Activated CD8-positive, alpha-beta memory T cell treated with anti-CD3 and anti-CD28 coated beads for 36 hours (primary cell): Measurements from ENCODE around the gene SHD. TPM values are rescaled to one million over a fixed set of nuclear protein-coding genes. Genes with fewer than 3 reads are reported as not detected.
"Not testable (repeated sequence)": the region's sequence is repeated elsewhere in the genome, so short reads cannot be mapped to it uniquely, and the experiment has no call there.

Experiments
- CTCF ChIA-PET: fragments of 350-600 bp; sonication (Branson Sonifier 250); formaldehyde crosslinking; loops from one replicate; lab custom pipeline; 2021; ENCODE audit warnings: antibody characterized with exemption; lab: Charles Lee
- POLR2A ChIA-PET: fragments of 350-600 bp; sonication (Branson Sonifier 250); formaldehyde crosslinking; loops from one replicate; lab custom pipeline; 2021; ENCODE audit warnings: antibody characterized with exemption; lab: Charles Lee
- total RNA-seq, 2 experiments: library from RNA; stranded (reverse); gene quantifications; one replicate each; pipeline ENCODE4 v1.2.3, GENCODE V29; 2021

SHD gene, protein sequence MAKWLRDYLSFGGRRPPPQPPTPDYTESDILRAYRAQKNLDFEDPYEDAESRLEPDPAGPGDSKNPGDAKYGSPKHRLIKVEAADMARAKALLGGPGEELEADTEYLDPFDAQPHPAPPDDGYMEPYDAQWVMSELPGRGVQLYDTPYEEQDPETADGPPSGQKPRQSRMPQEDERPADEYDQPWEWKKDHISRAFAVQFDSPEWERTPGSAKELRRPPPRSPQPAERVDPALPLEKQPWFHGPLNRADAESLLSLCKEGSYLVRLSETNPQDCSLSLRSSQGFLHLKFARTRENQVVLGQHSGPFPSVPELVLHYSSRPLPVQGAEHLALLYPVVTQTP
- total RNA-seq: not detected

DNA sequence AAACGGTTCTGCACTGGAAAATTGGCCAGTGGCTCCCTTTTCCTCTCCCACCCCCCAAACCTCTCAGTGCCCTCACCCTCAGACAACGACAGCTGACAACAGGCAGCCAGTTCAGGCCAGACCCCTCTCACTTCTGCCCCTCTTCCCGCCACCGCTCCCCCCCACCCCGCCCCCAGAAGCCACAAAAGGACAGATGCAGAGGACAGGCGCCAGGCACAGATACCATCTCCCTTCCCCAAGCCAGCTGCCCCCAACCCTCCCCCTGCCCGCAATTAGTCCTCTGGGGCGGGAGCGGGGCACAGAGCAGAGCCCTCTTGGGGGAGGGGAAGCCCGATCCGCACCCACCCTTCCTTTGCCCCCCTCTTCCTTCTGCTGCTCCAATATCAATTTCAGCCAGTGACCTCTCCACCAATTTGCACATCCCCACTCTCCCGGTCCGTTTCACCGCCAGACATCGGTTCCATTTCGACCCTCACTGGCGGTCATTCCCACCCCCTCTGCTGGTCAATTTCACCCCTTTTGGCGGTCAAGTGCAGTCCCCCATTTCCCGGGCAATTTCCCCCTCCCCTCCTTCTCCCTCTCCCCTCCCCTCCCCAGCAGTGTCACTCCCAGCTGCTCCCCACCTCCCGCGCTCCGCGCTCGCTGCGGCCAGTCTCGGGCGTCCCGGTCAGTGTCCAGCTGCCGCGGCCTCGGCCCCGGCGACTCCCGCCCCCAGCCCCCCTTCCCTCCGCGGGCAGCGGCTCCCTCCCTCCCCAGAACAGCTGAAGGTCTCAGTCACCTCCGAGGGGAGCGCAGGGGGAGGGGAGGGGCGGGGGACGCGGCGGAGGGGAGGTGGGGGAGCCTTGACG lies at the start of gene SHD:
SHD (plus strand) TSS at position 848 of the 848 bp plus-strand sequence. CDS start 798 bp downstream, outside the sequence.
- ChIA-PET CTCF (interaction anchor here (1.0 to 2.7 kb wide), 2 partner anchors 11 to 69 kb away, joined by 3 to 21 read pairs; no protein-coding TSS in a partner anchor), POLR2A (no interaction called here)

DNA sequence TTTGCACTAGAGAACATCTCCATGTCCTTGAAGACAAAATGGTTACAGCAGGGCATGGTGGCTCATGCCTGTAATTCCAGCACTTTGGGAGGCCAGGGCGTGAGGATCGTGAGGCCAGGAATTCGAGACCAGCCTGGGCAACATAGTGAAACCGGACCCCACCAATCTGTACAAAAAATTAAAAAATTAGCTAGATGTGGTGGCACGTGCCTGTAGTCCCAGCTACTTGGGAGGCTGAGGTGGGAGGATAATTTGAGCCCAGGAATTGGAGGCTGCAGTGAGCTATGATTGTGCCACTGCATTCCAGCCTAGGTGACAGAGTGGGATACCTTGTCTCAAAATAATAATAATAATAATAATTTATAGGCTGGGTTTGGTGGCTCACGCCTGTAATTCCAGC lies 48.8 kb upstream of the SHD start:
- POLR2A ChIA-PET, CTCF ChIA-PET: not testable (repeated sequence)

DNA sequence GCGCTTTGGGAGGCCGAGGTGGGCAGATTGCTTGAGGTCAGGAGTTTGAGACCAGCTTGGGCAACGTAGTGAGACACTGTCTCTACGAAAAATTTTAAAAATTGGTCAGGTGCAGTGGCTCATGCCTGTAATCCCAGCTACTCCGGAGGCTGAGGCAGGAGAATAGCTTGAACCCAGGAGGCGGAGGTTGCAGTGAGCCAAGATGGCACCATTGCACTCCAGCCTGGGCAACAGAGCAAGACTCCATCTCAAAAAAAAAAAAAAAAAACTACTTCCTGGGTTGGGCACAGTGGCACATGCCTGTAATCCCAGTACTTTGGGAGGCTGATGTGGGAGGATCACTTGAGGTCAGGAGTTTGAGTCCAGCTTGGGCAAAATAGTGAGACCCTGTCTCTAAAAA lies 47.5 kb upstream of the SHD start:
- CTCF ChIA-PET: interaction anchor here (0.7 kb wide), 1 partner anchor 68 kb away, joined by 3 read pairs; no protein-coding TSS in a partner anchor
- POLR2A ChIA-PET: not testable (repeated sequence)

DNA sequence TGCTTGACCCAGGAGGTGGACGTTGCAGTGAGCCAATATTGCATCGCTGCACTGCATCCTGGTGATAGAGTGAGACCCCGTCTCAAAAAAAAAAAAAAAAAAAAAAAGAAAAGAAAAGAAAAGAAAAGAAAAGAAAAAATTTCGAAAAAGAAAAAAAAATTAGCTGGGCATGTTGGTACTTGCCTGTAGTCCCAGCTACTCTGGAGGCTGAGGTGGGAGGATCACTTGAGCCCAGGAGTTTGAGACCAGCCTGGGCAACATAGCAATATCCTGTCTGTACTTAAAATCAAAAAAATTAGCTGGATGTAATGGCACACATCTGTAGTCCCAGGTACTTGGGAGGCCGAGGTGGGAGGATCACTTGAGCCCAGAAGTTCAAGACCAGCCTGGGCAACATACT lies 46.9 kb upstream of the SHD start:
- POLR2A ChIA-PET: interaction anchor here (0.6 kb wide), 2 partner anchors 10 to 16 kb away, joined by 3 to 5 read pairs; no protein-coding TSS in a partner anchor
- CTCF ChIA-PET: interaction anchor here (0.7 kb wide), 2 partner anchors 15 to 327 kb away, joined by 3 read pairs; no protein-coding TSS in a partner anchor

DNA sequence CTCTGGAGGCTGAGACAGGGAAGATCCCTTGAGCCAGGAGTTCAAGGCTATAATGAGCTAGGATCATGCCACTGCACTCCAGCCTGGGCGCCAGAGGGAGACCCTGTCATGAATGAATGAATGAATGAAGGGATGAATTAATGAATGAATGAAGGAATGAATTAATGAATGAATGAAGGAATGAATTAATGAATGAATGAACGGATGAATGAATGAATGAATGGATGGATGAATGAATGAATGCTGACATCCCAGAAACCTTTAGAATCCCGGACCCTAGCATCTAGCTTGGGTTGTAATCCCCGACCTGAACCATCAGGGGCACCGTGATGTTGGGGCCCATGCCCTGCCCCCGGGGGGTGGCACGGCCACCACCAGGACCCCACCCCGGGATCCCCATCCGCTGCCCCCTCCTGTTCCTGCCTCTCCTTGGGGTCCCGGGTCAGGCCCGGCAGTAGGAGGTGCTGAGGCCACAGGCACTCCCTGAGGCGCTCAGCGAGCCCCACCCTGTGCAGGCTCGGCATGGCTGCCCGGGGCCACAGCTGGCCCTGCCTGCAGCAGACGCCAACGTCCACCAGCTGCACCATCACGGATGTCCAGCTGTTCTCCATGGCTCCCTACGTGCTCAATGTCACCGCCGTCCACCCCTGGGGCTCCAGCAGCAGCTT lies 46.3 kb upstream of the SHD start:
- CTCF ChIA-PET: interaction anchor here (0.6 to 0.7 kb wide), 4 partner anchors 16 to 326 kb away, joined by 3 read pairs; no protein-coding TSS in a partner anchor
- POLR2A ChIA-PET: interaction anchor here (0.6 kb wide), 1 partner anchor 15 kb away, joined by 5 read pairs; no protein-coding TSS in a partner anchor

DNA sequence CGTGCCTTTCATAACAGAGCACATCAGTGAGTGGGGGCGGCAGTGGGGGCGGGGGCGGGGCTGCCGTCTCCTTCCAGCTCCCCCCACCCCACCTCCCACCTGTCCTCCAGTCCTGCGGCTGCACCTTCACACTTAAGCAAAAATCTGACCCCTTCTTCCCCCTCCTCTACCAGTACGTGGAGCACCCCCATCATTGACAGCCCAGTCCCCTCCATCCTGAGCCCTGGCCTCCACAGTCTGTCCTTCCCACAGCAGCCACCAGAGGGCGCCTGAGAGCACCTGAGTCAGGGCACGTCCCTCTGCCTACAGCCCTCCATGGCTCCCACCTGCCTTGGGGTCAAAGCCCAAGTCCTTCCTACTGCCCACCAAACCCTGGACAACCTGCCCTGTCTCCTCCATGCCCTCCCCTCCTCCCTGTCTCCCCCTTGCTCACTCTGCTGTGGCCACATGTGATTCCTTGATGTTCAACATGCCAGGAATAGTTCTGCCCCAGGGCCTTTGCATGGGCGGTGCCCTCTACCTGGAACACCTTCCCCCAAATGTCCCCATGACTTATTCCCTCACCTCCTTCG lies 45.7 kb upstream of the SHD start:
- POLR2A ChIA-PET: no interaction called here
- CTCF ChIA-PET: interaction anchor here (0.6 to 1.0 kb wide), 3 partner anchors 16 to 55 kb away, joined by 3 read pairs; no protein-coding TSS in a partner anchor

DNA sequence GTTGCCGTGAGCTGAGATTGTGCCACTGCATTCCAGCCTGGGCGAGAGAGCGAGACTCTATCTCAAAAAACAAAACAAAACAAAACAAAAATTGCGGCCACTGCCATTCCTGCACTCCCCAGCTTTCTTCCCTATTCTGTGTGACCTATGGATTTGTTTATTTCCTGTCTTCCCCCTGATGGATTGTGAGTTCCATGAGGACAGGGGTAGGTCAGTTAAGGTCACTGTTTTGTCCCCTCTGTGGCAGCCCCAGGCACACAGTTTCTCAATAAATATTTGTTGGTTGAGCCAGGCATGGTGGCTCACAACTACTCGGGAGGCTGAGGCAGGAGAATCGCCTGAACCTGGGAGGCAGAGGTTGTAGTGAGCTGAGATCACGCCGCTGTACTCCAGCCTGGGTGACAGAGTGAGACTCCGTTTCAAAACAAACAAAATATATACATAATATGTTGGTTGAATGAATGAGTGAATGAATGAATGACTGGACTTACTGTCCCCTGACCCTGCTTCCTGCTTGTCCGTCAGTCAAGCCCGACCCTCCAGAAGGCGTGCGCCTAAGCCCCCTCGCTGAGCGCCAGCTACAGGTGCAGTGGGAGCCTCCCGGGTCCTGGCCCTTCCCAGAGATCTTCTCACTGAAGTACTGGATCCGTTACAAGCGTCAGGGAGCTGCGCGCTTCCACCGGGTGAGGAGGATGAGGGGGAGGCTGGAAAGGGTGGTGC lies 44.8 kb upstream of the SHD start:
- POLR2A ChIA-PET: interaction anchor here (0.6 kb wide), 1 partner anchor 11 kb away, joined by 8 read pairs; no protein-coding TSS in a partner anchor
- CTCF ChIA-PET: interaction anchor here (0.8 to 1.0 kb wide), 2 partner anchors 19 to 26 kb away, joined by 3 read pairs; no protein-coding TSS in a partner anchor

DNA sequence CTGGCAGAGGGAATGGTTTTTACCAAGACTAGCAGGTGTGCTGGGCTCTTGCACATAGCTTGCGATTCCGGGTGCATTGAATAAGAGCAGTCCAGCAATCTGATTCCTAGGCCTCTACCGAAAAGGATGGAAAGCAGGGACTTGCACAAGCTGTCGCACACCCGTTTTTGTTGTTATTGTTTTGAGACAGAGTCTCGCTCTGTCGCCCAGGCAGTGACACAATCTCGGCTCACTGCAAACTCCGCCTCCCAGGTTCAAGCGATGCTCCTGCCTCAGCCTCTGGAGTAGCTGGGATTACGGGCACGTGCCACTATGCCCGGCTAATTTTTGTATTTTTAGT lies 44.2 kb upstream of the SHD start:
- ChIA-PET CTCF (interaction anchor here (0.8 kb wide), 1 partner anchor 27 kb away, joined by 3 read pairs; no protein-coding TSS in a partner anchor), POLR2A (interaction anchor here (0.6 kb wide), 1 partner anchor 11 kb away, joined by 8 read pairs; no protein-coding TSS in a partner anchor)

DNA sequence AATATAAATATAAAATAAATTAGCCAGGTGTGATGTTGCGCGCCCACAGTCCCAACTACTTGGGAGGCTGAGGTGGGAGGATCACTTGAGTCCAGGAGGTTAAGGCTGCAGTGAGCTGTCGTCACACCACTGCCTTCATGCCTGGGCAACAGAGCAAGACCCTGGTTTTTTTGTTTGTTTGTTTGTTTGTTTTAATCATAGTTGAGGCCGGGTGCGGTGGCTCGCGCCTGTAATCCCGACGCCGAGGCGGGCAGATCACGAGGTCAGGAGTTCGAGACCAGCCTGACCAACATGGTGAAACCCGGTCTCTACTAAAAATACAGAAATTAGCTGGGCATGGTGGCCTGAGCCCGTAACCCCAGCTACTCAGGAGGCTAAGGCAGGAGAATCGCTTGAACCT lies 41.6 kb upstream of the SHD start:
- CTCF ChIA-PET: interaction anchor here (0.6 kb wide), 1 partner anchor 111 kb away, joined by 3 read pairs; no protein-coding TSS in a partner anchor
- POLR2A ChIA-PET: not testable (repeated sequence)

DNA sequence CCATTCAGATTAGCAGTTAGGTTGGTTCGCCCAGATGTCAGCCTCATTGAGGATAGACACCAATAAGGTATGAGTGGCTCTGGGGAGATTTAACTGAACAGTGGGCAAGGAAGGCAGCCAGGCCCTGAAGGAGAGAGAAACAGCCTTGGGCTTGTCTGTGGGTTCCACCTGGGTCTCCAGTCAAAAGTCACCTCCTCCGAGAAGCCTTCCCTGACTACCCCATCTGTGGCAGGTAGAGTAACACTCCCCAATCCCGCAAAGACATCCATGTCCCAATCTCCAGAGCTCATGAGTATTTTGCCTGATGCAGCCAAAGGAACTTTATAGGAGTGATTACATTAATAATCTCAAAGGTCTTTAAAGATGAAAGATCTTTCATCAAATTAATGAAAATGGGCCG lies 40.2 kb upstream of the SHD start:
- POLR2A ChIA-PET: no interaction called here
- CTCF ChIA-PET: no interaction called here

DNA sequence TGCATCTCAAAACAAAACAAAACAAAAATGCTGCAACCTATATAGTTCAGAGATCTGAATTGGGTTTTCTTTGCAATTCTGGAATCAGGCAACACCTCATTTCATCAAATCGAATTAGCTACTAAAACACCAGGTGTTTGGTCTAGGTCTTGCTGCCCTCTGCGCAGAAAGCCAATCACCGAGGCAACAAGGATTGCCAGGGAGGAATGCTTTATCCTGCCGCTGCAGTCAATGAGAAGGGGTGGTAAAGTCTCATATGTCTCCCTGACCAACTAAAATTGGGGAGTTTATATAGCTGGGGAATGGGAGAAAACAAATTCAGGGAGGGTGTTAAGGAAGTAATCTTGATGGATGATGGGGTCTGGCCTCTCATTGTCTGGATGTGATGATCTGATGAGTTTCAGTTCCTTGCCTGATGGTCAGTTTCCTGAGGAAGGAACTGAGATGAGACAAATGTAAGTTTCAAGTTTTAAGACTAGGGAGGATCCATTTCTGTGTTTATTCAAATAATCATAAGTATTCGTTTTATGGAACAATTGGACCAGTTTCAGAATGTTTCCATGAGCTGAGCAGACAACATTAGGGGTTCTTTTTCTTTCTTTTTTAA lies 37.1 kb upstream of the SHD start:
- ChIA-PET CTCF (no interaction called here), POLR2A (interaction anchor here (0.6 kb wide), 1 partner anchor 10 kb away, joined by 3 read pairs; no protein-coding TSS in a partner anchor)

DNA sequence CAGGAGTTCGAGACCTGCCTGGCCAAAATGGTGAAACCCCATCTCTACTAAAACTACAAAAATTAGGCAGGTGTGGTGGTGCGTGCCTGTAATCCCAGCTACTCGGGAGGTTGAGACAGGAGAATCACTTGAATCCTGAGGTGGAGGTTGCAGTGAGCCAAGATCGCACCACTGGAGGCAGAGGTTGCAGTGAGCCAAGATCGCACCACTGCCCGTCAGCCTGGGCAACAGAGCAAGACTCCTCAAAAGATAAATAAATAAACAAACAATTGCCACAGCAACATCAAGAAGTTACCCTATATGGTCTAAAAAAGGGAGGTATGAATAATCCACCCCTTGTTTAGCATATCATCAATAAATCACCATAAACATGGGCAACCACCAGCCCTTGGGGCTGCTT lies 33.1 kb upstream of the SHD start:
- POLR2A ChIA-PET: interaction anchor here (0.6 to 0.7 kb wide), 2 partner anchors 11 to 90 kb away, joined by 8 to 11 read pairs; no protein-coding TSS in a partner anchor
- CTCF ChIA-PET: not testable (repeated sequence)

DNA sequence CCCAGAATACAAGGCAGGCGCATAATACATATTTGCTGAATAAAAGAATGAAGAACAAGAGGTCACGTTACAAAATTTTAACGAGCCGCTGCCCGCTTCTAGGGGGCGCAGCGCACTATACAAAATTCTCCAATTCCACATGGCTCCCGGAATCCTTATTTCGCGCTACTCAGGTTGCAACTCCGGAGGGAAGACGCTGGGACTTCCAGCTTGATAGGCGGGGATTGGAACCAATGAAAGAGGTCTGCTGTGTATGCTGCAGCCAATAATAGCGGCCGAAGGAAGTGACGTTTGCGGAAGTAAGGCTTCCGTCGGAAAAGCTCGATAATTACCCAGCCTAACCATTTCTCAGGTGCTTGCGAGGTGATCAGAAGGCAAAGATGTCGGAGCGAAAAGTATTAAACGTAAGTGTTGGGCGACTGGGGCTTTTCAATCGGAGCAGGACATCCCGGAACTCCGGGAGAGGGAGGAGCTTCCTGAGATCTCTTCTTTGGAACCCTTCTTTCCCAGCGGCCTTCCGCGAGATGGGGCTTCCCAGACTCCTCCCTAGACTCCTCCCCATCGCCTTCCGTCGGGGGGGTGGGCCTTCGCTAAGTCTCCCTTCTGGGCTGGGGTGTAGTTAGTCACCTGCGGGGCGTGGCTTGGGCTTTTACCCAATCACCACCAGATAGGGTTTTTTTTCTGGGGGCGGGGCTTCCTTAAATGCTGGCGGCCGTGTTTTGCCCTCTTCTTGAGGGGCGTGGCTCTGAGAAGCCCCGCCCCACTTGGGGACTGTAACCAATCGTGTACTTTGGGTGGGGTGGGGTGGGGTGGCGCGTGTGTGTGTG lies 32.1 kb upstream of the SHD start, which contains the start of gene YJU2:
YJU2 (plus strand) TSS at position 314 of the 827 bp plus-strand sequence; CDS start at position 381, 67 bp downstream.
- ChIA-PET POLR2A (interaction anchor here (0.5 to 0.8 kb wide), 4 partner anchors 142 to 259 kb away, joined by 3 to 5 read pairs (median 4); no protein-coding TSS in a partner anchor), CTCF (interaction anchor here (0.6 kb wide), 1 partner anchor 100 kb away, joined by 5 read pairs; no protein-coding TSS in a partner anchor)

DNA sequence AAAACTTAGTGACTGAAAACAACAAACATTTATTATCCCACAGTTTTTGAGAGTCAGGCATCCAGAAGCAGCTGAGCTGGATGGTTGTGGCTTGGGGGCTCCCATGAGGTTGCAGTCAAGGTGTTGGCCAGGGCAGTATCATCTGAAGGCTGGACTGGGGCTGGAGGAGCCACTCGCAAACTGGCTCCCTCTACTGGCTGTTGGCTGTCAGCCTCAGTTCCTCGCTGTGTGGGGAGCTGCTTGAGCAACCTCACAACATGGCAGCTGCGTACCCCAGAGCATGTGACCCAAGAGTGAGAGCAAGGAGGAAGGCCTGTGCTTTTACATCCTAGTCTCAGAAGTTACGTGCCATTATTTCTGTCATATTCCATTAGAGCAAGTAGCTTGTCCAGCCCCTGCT lies 22.5 kb upstream of the SHD start:
- POLR2A ChIA-PET: interaction anchor here (0.6 kb wide), 1 partner anchor 318 kb away, joined by 4 read pairs; no protein-coding TSS in a partner anchor
- CTCF ChIA-PET: interaction anchor here (1.4 to 5.3 kb wide), 2 partner anchors 8 to 11 kb away, joined by 3 to 19 read pairs; no protein-coding TSS in a partner anchor

DNA sequence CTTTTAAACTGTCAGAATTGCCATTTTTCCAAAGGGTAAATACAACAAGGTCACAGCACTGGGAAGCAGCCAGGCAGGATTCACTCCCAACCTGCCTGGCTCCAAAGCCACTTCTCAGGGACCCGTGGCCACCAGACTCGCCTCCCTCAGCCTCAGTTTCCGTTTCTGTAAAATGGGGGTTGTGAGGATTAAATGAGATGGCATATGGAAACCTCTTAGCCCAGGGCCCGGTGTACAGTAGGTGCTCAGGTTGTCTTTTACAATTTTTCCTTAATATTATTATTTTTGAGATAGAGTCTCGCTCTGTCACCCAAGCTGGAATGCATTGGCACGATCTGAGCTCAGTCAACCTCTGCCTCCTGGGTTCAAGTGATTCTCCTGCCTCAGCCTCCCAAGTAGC lies 22.0 kb upstream of the SHD start:
- ChIA-PET POLR2A (interaction anchor here (0.6 kb wide), 1 partner anchor 317 kb away, joined by 4 read pairs; no protein-coding TSS in a partner anchor), CTCF (interaction anchor here (1.4 to 5.3 kb wide), 2 partner anchors 9 to 10 kb away, joined by 3 to 19 read pairs; no protein-coding TSS in a partner anchor)

DNA sequence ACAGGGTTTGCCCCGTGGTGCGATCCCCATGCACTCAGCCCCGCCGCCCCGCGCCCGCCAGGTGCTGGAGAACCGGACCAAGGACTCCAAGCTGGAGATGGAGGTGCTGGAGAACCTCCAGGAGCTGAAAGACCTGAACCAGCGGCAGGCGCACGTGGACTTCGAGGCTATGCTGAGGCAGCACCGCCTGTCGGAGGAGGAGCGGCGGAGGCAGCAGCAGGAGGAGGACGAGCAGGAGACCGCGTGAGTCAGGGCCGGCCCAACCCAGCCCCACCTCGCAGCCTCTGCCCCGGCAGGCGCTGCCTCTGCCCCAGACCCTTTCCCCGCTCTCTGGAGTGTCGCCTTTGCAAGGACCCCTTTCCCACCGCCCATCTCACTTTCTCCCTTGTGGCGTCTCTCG lies 20.9 kb upstream of the SHD start:
- CTCF ChIA-PET: interaction anchor here (0.7 to 5.3 kb wide), 2 partner anchors 9 to 27 kb away, joined by 6 to 19 read pairs; no protein-coding TSS in a partner anchor

More for the DNA sequence above, 20.9 kb upstream of the SHD start:
- POLR2A ChIA-PET: no interaction called here
